HepG2 (cell line): ENCODE measurements around the gene DNAL4. TPM values are rescaled to one million over a fixed set of nuclear protein-coding genes. Genes with fewer than 3 reads are reported as not detected.

Experiments
- CERS6 ChIP-seq: sonication (generic); formaldehyde crosslinking; IDR thresholded peaks from 2 replicates; pipeline ENCODE4 v1.5.0; 2020; ENCODE audit warnings: missing genetic modification reagents
- CHD2 ChIP-seq: IDR thresholded peaks from 2 replicates; pipeline ENCODE4 v1.6.1; 2011; ENCODE audit warnings: low read depth, low read length, improper control_type of control experiment
- FOXK2 ChIP-seq: fragments of 450-650 bp; IDR thresholded peaks from 2 replicates; pipeline ENCODE4 v1.6.1; 2016
- HHEX ChIP-seq: IDR thresholded peaks from 2 replicates; pipeline ENCODE4 v1.6.1; 2016; ENCODE audit warnings: control low read depth
- HOXA9 ChIP-seq: sonication (generic); formaldehyde crosslinking; IDR thresholded peaks from 2 replicates; pipeline ENCODE4 v1.8.1; 2022; ENCODE audit warnings: missing genetic modification reagents, mild to moderate bottlenecking, moderate library complexity, borderline replicate concordance
- MAZ ChIP-seq, 2 experiments: sonication (generic) in 1 of 2; formaldehyde crosslinking in 1 of 2; IDR thresholded peaks; 2 replicates each; pipeline versions ENCODE4 v1.5.0 to v1.6.1; 2012 to 2020; ENCODE audit warnings: low read depth in 2 of 2, mild to moderate bottlenecking in 2 of 2, borderline replicate concordance in 1 of 2, improper control_type of control experiment in 1 of 2, low read length in 1 of 2, missing genetic modification reagents in 1 of 2, moderate library complexity in 1 of 2
- MBNL3 ChIP-seq: fragments of 250-450 bp; sonication (Bioruptor Pico); conservative IDR thresholded peaks from 2 replicates; pipeline ENCODE4 v1.8.0; 2022; ENCODE audit warnings: mild to moderate bottlenecking, inconsistent platforms
- MEIS2 ChIP-seq: sonication (generic); formaldehyde crosslinking; IDR thresholded peaks from 2 replicates; pipeline ENCODE4 v1.9.0; 2021; ENCODE audit warnings: mild to moderate bottlenecking, missing genetic modification reagents
- NCOA1 ChIP-seq: sonication (generic); formaldehyde crosslinking; IDR thresholded peaks from 2 replicates; pipeline ENCODE4 v1.9.0; 2021; ENCODE audit warnings: missing genetic modification reagents
- NFE2 ChIP-seq: sonication (generic); formaldehyde crosslinking; IDR thresholded peaks from 2 replicates; pipeline ENCODE4 v1.4.0; 2020; ENCODE audit warnings: missing genetic modification reagents
- NR2C2 ChIP-seq: sonication (generic); formaldehyde crosslinking; IDR thresholded peaks from 2 replicates; pipeline ENCODE4 v1.4.0; 2020; ENCODE audit warnings: missing genetic modification reagents, mild to moderate bottlenecking, moderate library complexity, borderline replicate concordance
- RXRB ChIP-seq: IDR thresholded peaks from 2 replicates; pipeline ENCODE4 v1.6.1; 2016; ENCODE audit warnings: borderline replicate concordance, missing genetic modification reagents, missing compliant biosample characterization
- YEATS2 ChIP-seq: sonication (generic); formaldehyde crosslinking; IDR thresholded peaks from 2 replicates; pipeline ENCODE4 v1.4.0; 2020; ENCODE audit warnings: missing genetic modification reagents, borderline replicate concordance
- ZNF207 ChIP-seq: fragments of 450-650 bp; IDR thresholded peaks from 2 replicates; pipeline ENCODE4 v1.6.1; 2016; ENCODE audit warnings: antibody characterized with exemption, borderline replicate concordance
- ZNF253 ChIP-seq: sonication (generic); formaldehyde crosslinking; IDR thresholded peaks from 2 replicates; pipeline ENCODE4 v1.8.0; 2022; ENCODE audit warnings: mild to moderate bottlenecking, missing genetic modification reagents, borderline replicate concordance
- ZNF350 ChIP-seq: sonication (generic); formaldehyde crosslinking; IDR thresholded peaks from 2 replicates; pipeline ENCODE4 v1.4.0; 2020; ENCODE audit warnings: mild to moderate bottlenecking, low read depth, missing genetic modification reagents, borderline replicate concordance
- ZNF501 ChIP-seq: sonication (generic); formaldehyde crosslinking; IDR thresholded peaks from 2 replicates; pipeline ENCODE4 v1.5.1; 2020; ENCODE audit warnings: mild to moderate bottlenecking, moderate library complexity, missing genetic modification reagents
- ZNF530 ChIP-seq: sonication (generic); formaldehyde crosslinking; IDR thresholded peaks from 2 replicates; pipeline ENCODE4 v1.5.0; 2020; ENCODE audit warnings: low read depth, mild to moderate bottlenecking, missing genetic modification reagents
- ZNF790 ChIP-seq: sonication (generic); formaldehyde crosslinking; IDR thresholded peaks from 2 replicates; pipeline ENCODE4 v1.8.0; 2022; ENCODE audit warnings: missing genetic modification reagents, mild to moderate bottlenecking, borderline replicate concordance
- ZNF83 ChIP-seq: sonication (generic); formaldehyde crosslinking; IDR thresholded peaks from 2 replicates; pipeline ENCODE4 v1.4.0; 2020; ENCODE audit warnings: missing genetic modification reagents, mild to moderate bottlenecking, borderline replicate concordance
- polyA plus RNA-seq, 8 experiments: library from polyadenylated mRNA; depleted of rRNA in 3 of 8; stranded (reverse) in 7 of 8; unstranded in 1 of 8; fragments of >200 nt; fragmentation: Illumina TruSeq in 4 of 8; extraction: Trizol in 4 of 8; gene quantifications; 2 replicates each; pipeline versions ENCODE4 v1.2.1 to v1.2.3, GENCODE V29; 2011 to 2016; ENCODE audit warnings: low read depth in 4 of 8, missing spikeins in 1 of 8, mixed read lengths in 1 of 8; ENCODE audit not compliant: insufficient read depth in 1 of 8
- total RNA-seq, 5 experiments: library from RNA; depleted of rRNA; stranded (reverse); fragments of >200 nt; fragmentation: Illumina TruSeq; extraction: Trizol; gene quantifications; 2 replicates each; pipeline ENCODE4 v1.2.3, GENCODE V29; 2016; ENCODE audit warnings: low read depth in 1 of 5
- TF ChIP-seq, protein P1 (sequence below): sonication (generic); formaldehyde crosslinking; conservative IDR thresholded peaks from 2 replicates; pipeline ENCODE4 v1.5.0; 2020; ENCODE audit warnings: missing genetic modification reagents
- TF ChIP-seq, protein P2 (sequence below): sonication (generic); formaldehyde crosslinking; IDR thresholded peaks from 2 replicates; pipeline ENCODE4 v1.9.0; 2022; ENCODE audit warnings: low read depth, missing genetic modification reagents
- TF ChIP-seq, protein P3 (sequence below), 2 experiments: fragments of 450-650 bp in 1 of 2; sonication (generic) in 1 of 2; formaldehyde crosslinking; IDR thresholded peaks; 2 replicates each; pipeline versions ENCODE4 v1.5.0 to v1.8.0; 2020 to 2022; ENCODE audit warnings: mild to moderate bottlenecking in 1 of 2, missing genetic modification reagents in 1 of 2

Gene DNAL4
- total and polyA plus RNA-seq, 2 of the 13 experiments (the other 11 are each of a cell fraction or from before 2014, with no cell fraction given), result 8.0 to 10.7 TPM

DNA sequence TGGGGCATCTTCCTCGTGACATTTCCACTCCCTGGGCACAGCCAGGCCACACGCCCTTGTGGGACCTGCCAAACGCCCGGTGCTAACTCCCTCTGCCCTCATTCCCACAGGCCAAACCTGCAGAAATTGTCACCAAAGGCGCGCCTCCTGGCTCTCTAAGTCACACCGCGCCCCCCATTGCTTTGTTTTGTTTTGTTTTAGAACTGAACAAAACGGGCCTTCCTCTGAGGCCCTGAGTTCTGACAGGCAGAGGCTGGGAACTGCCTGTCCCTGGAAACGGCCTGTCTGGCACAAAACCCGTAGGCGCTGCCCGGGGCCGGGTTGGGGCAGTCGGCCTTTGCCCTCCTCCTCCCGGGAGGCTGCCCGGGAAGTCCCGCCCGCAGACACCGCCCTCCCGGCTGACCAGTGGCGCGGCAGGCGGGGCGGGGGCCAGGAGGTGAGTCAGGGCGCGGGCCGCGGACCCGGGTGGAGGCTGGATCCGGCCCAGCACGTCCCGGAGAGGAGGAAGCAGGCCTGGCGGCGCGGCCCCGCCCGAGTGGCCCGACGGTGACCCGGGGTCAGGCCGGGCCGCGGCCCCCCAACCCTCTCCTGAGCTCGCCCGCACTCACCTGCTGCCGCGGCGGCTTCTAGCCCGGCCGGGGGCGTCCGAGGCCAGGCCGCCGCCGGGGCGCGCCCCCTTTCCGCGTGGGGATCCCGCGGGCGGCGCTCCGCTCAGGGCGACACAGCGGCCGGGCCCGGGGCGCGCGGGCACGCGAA, 38.6 kb downstream of the DNAL4 start (continued):
- TF ChIP-seq HOXA9 (CRISPR knock-in tag) (no peak), ZNF501 (0 out of 2 replicates have a peak, but pooled peaks have one; percentile 18), MBNL3 (no peak), ZNF207 (no peak), MAZ (IDR thresholded peaks at IDR 0.05; ENCODE audit: borderline replicate concordance, low read depth, low read length) (peak; percentile 92), MAZ (CRISPR knock-in tag; IDR thresholded peaks at IDR 0.05; ENCODE audit: low read depth) (peak; percentile 89), MEIS2 (CRISPR knock-in tag) (peak; percentile 69), ZNF350 (peak; percentile 15; the same call in 1 of the 2 replicates), NFE2 (CRISPR knock-in tag) (no peak), CERS6 (0 out of 2 replicates have a peak, but pooled peaks have one; percentile 25), RXRB (CRISPR knock-in tag) (peak; percentile 76), ZNF253 (CRISPR knock-in tag) (peak; percentile 36; the same call in 1 of the 2 replicates), ZNF530 (CRISPR knock-in tag) (no peak), FOXK2 (no peak), NR2C2 (CRISPR knock-in tag) (peak; percentile 78), ZNF790 (peak; percentile 83; the same call in 1 of the 2 replicates), HHEX (CRISPR knock-in tag) (no peak), CHD2 (no peak), NCOA1 (CRISPR knock-in tag) (no peak), ZNF83 (no peak), YEATS2 (peak; percentile 57; the same call in 1 of the 2 replicates)
- TF ChIP-seq, protein P1, sequence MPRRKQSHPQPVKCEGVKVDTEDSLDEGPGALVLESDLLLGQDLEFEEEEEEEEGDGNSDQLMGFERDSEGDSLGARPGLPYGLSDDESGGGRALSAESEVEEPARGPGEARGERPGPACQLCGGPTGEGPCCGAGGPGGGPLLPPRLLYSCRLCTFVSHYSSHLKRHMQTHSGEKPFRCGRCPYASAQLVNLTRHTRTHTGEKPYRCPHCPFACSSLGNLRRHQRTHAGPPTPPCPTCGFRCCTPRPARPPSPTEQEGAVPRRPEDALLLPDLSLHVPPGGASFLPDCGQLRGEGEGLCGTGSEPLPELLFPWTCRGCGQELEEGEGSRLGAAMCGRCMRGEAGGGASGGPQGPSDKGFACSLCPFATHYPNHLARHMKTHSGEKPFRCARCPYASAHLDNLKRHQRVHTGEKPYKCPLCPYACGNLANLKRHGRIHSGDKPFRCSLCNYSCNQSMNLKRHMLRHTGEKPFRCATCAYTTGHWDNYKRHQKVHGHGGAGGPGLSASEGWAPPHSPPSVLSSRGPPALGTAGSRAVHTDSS (CRISPR knock-in tag), result no peak
- TF ChIP-seq, protein P2, sequence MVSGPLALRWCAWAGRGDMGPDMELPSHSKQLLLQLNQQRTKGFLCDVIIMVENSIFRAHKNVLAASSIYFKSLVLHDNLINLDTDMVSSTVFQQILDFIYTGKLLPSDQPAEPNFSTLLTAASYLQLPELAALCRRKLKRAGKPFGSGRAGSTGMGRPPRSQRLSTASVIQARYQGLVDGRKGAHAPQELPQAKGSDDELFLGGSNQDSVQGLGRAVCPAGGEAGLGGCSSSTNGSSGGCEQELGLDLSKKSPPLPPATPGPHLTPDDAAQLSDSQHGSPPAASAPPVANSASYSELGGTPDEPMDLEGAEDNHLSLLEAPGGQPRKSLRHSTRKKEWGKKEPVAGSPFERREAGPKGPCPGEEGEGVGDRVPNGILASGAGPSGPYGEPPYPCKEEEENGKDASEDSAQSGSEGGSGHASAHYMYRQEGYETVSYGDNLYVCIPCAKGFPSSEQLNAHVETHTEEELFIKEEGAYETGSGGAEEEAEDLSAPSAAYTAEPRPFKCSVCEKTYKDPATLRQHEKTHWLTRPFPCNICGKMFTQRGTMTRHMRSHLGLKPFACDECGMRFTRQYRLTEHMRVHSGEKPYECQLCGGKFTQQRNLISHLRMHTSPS, result peak; percentile 90
- TF ChIP-seq, protein P3, sequence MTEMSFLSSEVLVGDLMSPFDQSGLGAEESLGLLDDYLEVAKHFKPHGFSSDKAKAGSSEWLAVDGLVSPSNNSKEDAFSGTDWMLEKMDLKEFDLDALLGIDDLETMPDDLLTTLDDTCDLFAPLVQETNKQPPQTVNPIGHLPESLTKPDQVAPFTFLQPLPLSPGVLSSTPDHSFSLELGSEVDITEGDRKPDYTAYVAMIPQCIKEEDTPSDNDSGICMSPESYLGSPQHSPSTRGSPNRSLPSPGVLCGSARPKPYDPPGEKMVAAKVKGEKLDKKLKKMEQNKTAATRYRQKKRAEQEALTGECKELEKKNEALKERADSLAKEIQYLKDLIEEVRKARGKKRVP (CRISPR knock-in tag; IDR thresholded peaks at IDR 0.05), result 0 out of 4 replicates have a peak, but pooled peaks of 1 of the 2 experiments have one; percentile 31
